ENCODE data around the gene BOK. TPM values are rescaled to one million over a fixed set of nuclear protein-coding genes. Genes with fewer than 3 reads are reported as not detected.

BOK gene
- total RNA-seq, 2 experiments from 2014 or later, result 0.09 to 0.64 TPM

DNA sequence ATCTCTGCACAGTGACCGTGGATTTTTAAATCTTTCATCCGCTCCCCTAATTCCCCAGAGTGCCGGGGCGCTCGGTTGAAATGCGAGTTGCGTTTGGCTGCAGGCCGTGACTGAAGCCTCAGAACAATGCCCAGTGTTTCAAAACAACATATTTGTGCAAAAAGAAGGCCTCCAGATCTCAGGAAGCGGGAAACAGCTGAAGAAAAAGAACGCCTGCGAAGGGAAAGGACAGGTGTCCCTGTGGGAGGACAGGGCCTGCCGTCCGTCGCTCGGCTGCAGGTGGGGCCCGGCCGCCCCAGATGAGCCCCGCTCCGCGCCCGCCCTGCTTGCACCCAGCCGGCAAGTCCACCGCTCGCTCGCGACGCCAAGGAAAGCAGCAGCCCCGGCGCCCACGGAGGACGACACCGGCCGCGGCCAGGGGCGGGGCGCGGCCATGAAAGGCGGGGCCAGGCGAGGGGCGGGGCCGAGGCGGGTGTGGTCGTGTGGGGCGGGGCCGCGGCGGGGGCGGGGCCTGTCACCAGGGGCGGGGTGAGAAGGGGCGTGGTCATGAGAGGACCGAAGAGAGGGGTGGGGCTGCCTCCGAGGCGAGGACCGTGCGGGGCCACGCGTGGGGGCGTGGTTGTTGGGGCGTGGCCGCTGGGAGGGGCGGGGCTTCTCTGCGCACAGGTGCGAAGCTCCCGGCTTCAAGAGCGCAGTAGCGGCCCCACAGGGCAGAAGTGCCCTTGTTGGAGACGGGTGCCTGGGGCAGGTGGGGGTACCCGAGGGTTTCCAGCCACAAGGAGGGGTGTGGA lies 17.6 kb upstream of the BOK start:
- no peak overlapping the region for H3K27ac Mint-ChIP-seq
- ATAC-seq, result peak; percentile 92
- H3K4me1 Mint-ChIP-seq, result peaks cover 4% of the 10 kb centered on the region
- ChIA-PET POLR2A (no interaction called here), CTCF (no interaction called here)
- peak; percentile 90 for DNase-seq
- H3K9me3 Mint-ChIP-seq (ENCODE audit: low read depth), result no peaks in the 10 kb centered on the region
- intact Hi-C loops (cut with DNase I, micrococcal nuclease), result loop anchor here (1.0 to 2.0 kb wide), 10 partner anchors 33 to 708 kb away; partner anchors contain the start of genes STK25 (in 2 of the 2), ATG4B (in 1 of the 2), D2HGDH (in 1 of the 2) and FARP2 (in 1 of the 2)
- H3K36me3 Mint-ChIP-seq (ENCODE audit: low read depth), result no peaks in the 10 kb centered on the region
- peak overlapping the region; percentile 31 for H3K4me3 Mint-ChIP-seq
- H3K27me3 Mint-ChIP-seq, result peaks cover 14% of the 10 kb centered on the region

DNA sequence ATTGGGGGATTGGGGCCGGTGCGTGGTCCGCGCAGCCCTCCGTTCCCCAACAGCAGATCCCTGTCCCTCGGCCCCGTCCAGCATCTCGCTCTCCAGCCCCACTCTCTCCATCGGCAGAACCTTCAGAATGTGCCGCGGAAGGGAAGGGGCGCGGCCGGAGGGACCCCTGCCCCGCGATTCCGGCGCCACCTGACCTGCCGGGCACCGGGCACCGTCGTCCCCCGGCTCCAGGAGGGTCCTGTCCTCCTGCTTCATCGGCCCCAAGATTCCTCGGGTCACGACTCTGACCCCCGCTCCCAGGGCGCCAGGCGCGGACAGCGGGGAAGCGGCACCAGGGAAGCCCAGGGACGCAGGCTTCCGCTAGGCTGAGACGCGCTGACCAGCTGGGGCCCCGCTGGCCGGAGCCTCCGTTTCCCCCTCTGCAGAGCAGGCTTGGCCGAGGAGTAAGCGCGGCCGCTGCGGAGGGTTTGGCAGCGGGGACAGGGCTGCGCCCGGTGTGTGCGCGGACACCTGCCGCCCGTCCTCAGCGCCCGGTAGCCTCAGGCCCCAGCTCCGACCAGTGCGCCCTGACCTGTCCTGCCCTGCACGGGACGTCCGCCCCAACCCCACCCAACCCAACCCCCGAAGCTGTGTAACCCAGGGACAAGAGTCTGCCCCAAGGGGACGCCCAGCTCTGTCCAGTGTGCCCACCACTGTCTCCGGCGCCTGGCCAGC lies 16.8 kb upstream of the BOK start:
- no peak overlapping the region for H3K4me3 Mint-ChIP-seq
- no peak for DNase-seq
- POLR2A ChIA-PET, result no interaction called here
- peaks cover 4% of the 10 kb centered on the region for H3K4me1 Mint-ChIP-seq
- no peaks in the 10 kb centered on the region for H3K9me3 Mint-ChIP-seq (ENCODE audit: low read depth)
- no peak overlapping the region for H3K27ac Mint-ChIP-seq
- CTCF ChIA-PET, result no interaction called here
- no peak for ATAC-seq
- intact Hi-C loops (cut with DNase I, micrococcal nuclease), result loop anchor here (1.0 to 2.0 kb wide), 10 partner anchors 33 to 709 kb away; partner anchors contain the start of genes STK25 (in 2 of the 2), ATG4B (in 1 of the 2), D2HGDH (in 1 of the 2) and FARP2 (in 1 of the 2)
- H3K36me3 Mint-ChIP-seq (ENCODE audit: low read depth), result no peaks in the 10 kb centered on the region
- H3K27me3 Mint-ChIP-seq, result peaks cover 14% of the 10 kb centered on the region

DNA sequence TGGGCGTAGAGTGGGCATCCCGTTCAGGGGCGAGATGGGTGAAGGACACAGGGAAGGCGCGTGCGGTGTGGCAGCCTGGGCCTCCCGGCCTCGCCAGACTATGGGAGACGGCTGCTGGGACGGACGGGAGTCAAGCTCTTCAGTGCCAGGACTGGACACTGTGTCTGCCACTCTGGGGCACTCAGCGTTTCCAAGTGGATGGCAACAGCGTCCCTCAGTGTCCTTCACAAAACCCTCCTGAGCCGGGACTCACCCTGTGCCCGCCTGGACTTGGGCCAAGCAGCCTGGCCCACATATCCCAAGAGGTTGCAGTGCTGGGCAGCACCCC lies 16.3 kb upstream of the BOK start:
- peaks cover 17% of the 10 kb centered on the region for H3K27me3 Mint-ChIP-seq
- no peak for DNase-seq
- ChIA-PET POLR2A (no interaction called here), CTCF (no interaction called here)
- H3K36me3 Mint-ChIP-seq (ENCODE audit: low read depth), result no peaks in the 10 kb centered on the region
- ATAC-seq, result no peak
- intact Hi-C loops (cut with DNase I, micrococcal nuclease), result no loop called here
- H3K4me1 Mint-ChIP-seq, result peaks cover 4% of the 10 kb centered on the region
- no peaks in the 10 kb centered on the region for H3K9me3 Mint-ChIP-seq (ENCODE audit: low read depth)
- H3K27ac Mint-ChIP-seq, result no peak overlapping the region
- H3K4me3 Mint-ChIP-seq, result no peak overlapping the region

- no peaks in the 10 kb centered on the region for H3K36me3 Mint-ChIP-seq (ENCODE audit: low read depth)
- no peaks in the 10 kb centered on the region for H3K9me3 Mint-ChIP-seq (ENCODE audit: low read depth)
- H3K27me3 Mint-ChIP-seq, result peaks cover 25% of the 10 kb centered on the region
- ChIA-PET POLR2A (no interaction called here), CTCF (interaction anchor here (0.7 kb wide), 1 partner anchor 1317 kb away, joined by 3 read pairs; no protein-coding TSS in a partner anchor)
- no peak for DNase-seq
- H3K27ac Mint-ChIP-seq, result no peak overlapping the region
- intact Hi-C loops (cut with DNase I, micrococcal nuclease), result no loop called here
- no peak overlapping the region for H3K4me3 Mint-ChIP-seq
- ATAC-seq, result no peak
- peaks cover 4% of the 10 kb centered on the region for H3K4me1 Mint-ChIP-seq
Observed at GRCh38 chr2:241545106-241545505, 13.4 kb upstream of the BOK start.

DNA sequence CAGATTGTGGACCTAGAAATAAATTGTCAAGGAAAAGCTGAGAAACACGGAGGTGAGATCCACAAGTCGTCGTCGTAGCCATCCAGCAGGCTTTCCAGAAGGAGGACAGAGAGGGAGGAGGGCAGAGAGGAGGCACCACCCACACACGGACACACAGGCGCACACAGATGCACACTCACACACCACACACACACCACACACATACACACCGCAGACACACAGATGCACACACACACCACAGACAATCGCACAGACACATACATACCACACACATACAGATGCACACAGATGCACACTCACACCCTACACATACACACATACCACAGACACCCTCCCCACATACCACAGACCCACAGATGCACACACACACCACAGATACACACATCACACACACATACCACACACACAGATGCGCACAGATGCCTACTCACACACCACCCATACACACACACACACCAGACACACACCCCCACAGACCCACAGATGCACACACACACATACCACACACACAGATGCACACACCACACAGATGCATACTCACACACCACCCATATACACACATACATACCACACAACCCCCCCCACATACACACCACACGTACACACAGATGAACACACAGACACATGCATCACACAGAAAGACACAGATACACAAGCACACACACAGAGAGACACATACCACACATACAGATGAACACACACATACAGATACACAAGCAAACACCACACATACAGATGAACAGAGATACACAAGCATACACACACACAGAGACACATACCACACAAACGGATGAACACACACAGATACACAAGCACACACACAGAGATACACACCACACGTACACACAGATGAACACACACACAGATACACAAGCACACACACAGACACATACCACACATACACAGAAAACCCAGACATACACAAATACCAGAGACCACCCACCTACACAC lies 12.7 kb upstream of the BOK start:
- no peak overlapping the region for H3K4me3 Mint-ChIP-seq
- DNase-seq (no peak), ATAC-seq (no peak)
- no peak overlapping the region for H3K27ac Mint-ChIP-seq
- CTCF ChIA-PET, result interaction anchor here (0.7 kb wide), 1 partner anchor 1318 kb away, joined by 3 read pairs; no protein-coding TSS in a partner anchor
- H3K27me3 Mint-ChIP-seq, result peaks cover 22% of the 10 kb centered on the region
- H3K36me3 Mint-ChIP-seq (ENCODE audit: low read depth), result no peaks in the 10 kb centered on the region
- H3K9me3 Mint-ChIP-seq (ENCODE audit: low read depth), result no peaks in the 10 kb centered on the region
- POLR2A ChIA-PET, result no interaction called here
- peaks cover under 1% of the 10 kb centered on the region for H3K4me1 Mint-ChIP-seq
- intact Hi-C loops (cut with DNase I, micrococcal nuclease), result no loop called here

DNA sequence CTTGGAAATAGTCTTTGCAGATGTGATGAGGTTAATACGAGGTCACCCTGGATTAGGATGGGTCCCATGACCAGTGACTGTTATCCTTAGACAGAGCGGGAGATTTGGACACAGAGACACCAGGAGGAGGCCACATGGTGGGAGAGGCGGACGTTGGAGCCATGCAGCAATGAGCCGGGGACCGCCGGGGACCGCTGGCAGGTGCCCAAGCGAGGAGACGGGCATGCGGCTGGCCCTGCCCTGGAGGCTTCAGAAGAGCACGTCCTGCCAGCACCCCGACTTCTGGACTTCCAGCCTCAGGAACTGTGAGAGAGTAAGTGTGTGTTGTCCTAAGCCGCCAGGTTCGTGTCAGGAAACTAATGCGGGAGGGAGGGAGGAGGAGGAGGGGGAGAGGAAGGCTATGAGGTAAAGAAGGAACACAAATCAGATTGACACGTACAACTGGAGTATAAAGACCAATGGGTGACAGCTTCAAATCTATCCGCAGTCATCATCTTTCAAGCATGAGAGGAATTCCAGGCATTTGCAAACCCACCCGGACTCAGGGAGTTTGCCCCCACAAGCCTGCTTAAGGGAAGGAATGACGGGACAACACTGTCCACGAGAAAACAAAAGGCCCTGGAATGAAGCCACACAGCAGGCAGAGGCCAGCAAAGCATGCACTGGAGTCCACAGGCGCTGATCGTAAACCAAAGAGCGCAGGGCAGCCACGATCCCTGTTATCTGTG lies 11.6 kb upstream of the BOK start:
- H3K4me3 Mint-ChIP-seq, result no peak overlapping the region
- ATAC-seq, result no peak
- intact Hi-C loops (cut with DNase I, micrococcal nuclease), result no loop called here

DNA sequence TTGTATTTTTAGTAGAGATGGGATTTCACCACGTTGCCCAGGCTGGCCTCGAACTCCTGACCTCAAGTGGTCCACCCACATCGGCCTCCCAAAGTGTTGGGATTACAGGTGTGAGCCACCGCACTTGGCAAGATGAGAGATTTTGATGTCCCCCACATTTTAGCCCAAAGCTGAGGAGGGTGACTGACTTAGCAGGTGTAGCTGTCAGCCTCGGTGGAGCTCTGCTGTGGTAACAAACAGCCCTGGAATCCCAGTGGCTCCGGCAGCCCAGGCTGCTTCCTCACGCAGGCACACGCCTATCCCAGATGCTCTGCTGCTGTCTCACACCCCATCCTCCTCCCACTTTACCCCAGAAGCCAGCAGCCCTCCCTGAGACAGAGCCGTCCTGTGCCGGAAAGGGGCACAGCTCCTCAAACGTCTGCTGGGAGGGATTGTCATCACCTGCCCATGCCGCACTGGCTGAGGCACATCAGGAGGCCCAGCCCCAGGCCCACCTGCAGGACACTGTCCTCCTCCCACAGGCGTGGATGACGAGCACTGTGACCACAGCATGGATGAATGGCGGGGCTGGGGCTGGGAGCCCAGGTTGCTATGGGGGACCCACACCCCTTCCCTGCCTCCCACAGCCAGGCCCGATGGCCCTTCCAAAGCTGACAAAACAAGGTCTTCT lies 10.6 kb upstream of the BOK start:
- no peak for DNase-seq
- no peaks in the 10 kb centered on the region for H3K4me1 Mint-ChIP-seq
- no peaks in the 10 kb centered on the region for H3K36me3 Mint-ChIP-seq (ENCODE audit: low read depth)
- no peak overlapping the region for H3K4me3 Mint-ChIP-seq
- peaks cover 30% of the 10 kb centered on the region for H3K27me3 Mint-ChIP-seq
- no peak overlapping the region for H3K27ac Mint-ChIP-seq
- ATAC-seq, result no peak
- CTCF ChIA-PET, result no interaction called here
- POLR2A ChIA-PET, result no interaction called here
- intact Hi-C loops (cut with DNase I, micrococcal nuclease), result no loop called here
- no peaks in the 10 kb centered on the region for H3K9me3 Mint-ChIP-seq (ENCODE audit: low read depth)

More for the DNA sequence above, 11.6 kb upstream of the BOK start:
- H3K4me1 Mint-ChIP-seq, result no peaks in the 10 kb centered on the region
- POLR2A ChIA-PET, result no interaction called here
- no peak overlapping the region for H3K27ac Mint-ChIP-seq
- no peaks in the 10 kb centered on the region for H3K9me3 Mint-ChIP-seq (ENCODE audit: low read depth)
- H3K36me3 Mint-ChIP-seq (ENCODE audit: low read depth), result no peaks in the 10 kb centered on the region
- peaks cover 30% of the 10 kb centered on the region for H3K27me3 Mint-ChIP-seq
- DNase-seq, result no peak
- CTCF ChIA-PET, result no interaction called here

- CTCF ChIA-PET, result no interaction called here
Observed at GRCh38 chr2:241548451-241548835, 10.1 kb upstream of the BOK start.

GRCh38 chr2:241550616-241551580 lies 7.6 kb upstream of the BOK start:
- ATAC-seq, result no peak
- Mint-ChIP-seq H3K9me3 (ENCODE audit: low read depth) (no peaks in the 10 kb centered on the region), H3K4me3 (no peak overlapping the region), H3K27ac (no peak overlapping the region), H3K4me1 (peaks cover 4% of the 10 kb centered on the region), H3K36me3 (ENCODE audit: low read depth) (no peaks in the 10 kb centered on the region), H3K27me3 (peaks cover 37% of the 10 kb centered on the region)
- CTCF ChIA-PET, result no interaction called here
- DNase-seq, result no peak
- POLR2A ChIA-PET, result no interaction called here
- intact Hi-C loops (cut with DNase I, micrococcal nuclease), result no loop called here

More at GRCh38 chr2:241548451-241548835, 10.1 kb upstream of the BOK start:
- ATAC-seq (no peak), DNase-seq (no peak)
- POLR2A ChIA-PET, result no interaction called here
- intact Hi-C loops (cut with DNase I, micrococcal nuclease), result no loop called here
- H3K27ac Mint-ChIP-seq, result no peak overlapping the region
- H3K4me1 Mint-ChIP-seq, result no peaks in the 10 kb centered on the region
- H3K27me3 Mint-ChIP-seq, result peaks cover 28% of the 10 kb centered on the region
- H3K4me3 Mint-ChIP-seq, result no peak overlapping the region
- H3K36me3 Mint-ChIP-seq (ENCODE audit: low read depth), result no peaks in the 10 kb centered on the region
- no peaks in the 10 kb centered on the region for H3K9me3 Mint-ChIP-seq (ENCODE audit: low read depth)

GRCh38 chr2:241551599-241551997 lies 6.9 kb upstream of the BOK start:
- ATAC-seq (no peak), DNase-seq (no peak)
- POLR2A ChIA-PET, result no interaction called here
- Mint-ChIP-seq H3K9me3 (ENCODE audit: low read depth) (no peaks in the 10 kb centered on the region), H3K27ac (no peak overlapping the region), H3K27me3 (peaks cover 41% of the 10 kb centered on the region), H3K4me1 (peaks cover 5% of the 10 kb centered on the region), H3K4me3 (no peak overlapping the region), H3K36me3 (ENCODE audit: low read depth) (no peaks in the 10 kb centered on the region)
- CTCF ChIA-PET, result no interaction called here
- intact Hi-C loops (cut with DNase I, micrococcal nuclease), result no loop called here
